HCT116 (cell line): Measurements from ENCODE around the gene AQP1.

Experiments used
- EZH2 ChIP-seq: fragments of 200-600 bp; sonication (generic); IDR thresholded peaks from 2 replicates; pipeline ENCODE4 v1.6.1; 2017; ENCODE audit warnings: antibody characterized with exemption, mixed run types
- EZH2phosphoT487 ChIP-seq: fragments of 200-600 bp; IDR thresholded peaks from 2 replicates; pipeline ENCODE4 v1.6.1; 2018; ENCODE audit warnings: antibody characterized with exemption, borderline replicate concordance
- POLR2A ChIP-seq: IDR thresholded peaks from 2 replicates; pipeline ENCODE4 v1.7.0; 2011; ENCODE audit warnings: borderline replicate concordance; ENCODE audit not compliant: insufficient read depth, insufficient read length; ENCODE audit errors: extremely low read depth
- SRF ChIP-seq: IDR thresholded peaks from 2 replicates; pipeline ENCODE4 v1.6.1; 2012; ENCODE audit warnings: low read depth
- TF ChIP-seq, protein P1 (sequence below), 3 experiments: fragments of 200-600 bp in 1 of 3; sonication (generic) in 1 of 3; IDR thresholded peaks in 2 of 3; conservative IDR thresholded peaks in 1 of 3; 2 replicates each; pipeline ENCODE4 v1.5.1; 2012 to 2017; ENCODE audit warnings: low read depth in 2 of 3, low read length in 2 of 3, antibody characterized with exemption in 1 of 3, borderline replicate concordance in 1 of 3, control low read depth in 1 of 3, mild to moderate bottlenecking in 1 of 3, mixed read lengths in 1 of 3, mixed run types in 1 of 3, moderate library complexity in 1 of 3; ENCODE audit not compliant: insufficient read depth in 1 of 3
- TF ChIP-seq, protein P2 (sequence below): IDR thresholded peaks from 2 replicates; pipeline ENCODE4 v1.6.1; 2012; ENCODE audit warnings: low read depth
- TF ChIP-seq, protein P3 (sequence below): IDR thresholded peaks from 2 replicates; pipeline ENCODE4 v1.6.1; 2012

DNA sequence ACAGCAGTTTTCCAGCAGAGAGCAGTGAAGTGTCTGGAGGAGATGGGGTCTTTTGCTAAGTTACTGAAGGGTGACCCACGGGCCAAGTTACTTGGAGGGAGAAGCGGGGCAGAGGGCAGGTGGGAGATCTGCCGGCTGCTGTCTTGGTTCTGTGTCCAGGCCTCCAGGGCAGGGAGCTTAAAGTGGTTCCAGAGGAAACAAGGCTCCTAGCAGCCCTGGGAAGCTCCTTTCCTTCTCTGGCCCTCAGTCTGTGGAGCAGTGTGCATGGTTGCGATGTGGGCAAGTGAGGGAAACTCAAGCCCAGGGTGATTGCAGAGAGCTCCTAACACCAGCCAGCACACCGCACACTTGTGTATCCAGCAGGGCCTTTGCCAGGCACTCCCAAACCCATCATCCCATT, 58.4 kb downstream of the AQP1 start:
- TF ChIP-seq POLR2A (no peak), SRF (no peak), EZH2phosphoT487 (no peak), EZH2 (no peak)
- TF ChIP-seq, protein P1, sequence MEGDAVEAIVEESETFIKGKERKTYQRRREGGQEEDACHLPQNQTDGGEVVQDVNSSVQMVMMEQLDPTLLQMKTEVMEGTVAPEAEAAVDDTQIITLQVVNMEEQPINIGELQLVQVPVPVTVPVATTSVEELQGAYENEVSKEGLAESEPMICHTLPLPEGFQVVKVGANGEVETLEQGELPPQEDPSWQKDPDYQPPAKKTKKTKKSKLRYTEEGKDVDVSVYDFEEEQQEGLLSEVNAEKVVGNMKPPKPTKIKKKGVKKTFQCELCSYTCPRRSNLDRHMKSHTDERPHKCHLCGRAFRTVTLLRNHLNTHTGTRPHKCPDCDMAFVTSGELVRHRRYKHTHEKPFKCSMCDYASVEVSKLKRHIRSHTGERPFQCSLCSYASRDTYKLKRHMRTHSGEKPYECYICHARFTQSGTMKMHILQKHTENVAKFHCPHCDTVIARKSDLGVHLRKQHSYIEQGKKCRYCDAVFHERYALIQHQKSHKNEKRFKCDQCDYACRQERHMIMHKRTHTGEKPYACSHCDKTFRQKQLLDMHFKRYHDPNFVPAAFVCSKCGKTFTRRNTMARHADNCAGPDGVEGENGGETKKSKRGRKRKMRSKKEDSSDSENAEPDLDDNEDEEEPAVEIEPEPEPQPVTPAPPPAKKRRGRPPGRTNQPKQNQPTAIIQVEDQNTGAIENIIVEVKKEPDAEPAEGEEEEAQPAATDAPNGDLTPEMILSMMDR (IDR thresholded peaks at IDR 0.05 in 2 of 3, conservative IDR thresholded peaks at IDR 0.05 in 1 of 3; ENCODE audit: borderline replicate concordance in 1 of 3, insufficient read depth in 1 of 3, low read depth in 2 of 3, low read length in 2 of 3) = no peak
- TF ChIP-seq, protein P2, sequence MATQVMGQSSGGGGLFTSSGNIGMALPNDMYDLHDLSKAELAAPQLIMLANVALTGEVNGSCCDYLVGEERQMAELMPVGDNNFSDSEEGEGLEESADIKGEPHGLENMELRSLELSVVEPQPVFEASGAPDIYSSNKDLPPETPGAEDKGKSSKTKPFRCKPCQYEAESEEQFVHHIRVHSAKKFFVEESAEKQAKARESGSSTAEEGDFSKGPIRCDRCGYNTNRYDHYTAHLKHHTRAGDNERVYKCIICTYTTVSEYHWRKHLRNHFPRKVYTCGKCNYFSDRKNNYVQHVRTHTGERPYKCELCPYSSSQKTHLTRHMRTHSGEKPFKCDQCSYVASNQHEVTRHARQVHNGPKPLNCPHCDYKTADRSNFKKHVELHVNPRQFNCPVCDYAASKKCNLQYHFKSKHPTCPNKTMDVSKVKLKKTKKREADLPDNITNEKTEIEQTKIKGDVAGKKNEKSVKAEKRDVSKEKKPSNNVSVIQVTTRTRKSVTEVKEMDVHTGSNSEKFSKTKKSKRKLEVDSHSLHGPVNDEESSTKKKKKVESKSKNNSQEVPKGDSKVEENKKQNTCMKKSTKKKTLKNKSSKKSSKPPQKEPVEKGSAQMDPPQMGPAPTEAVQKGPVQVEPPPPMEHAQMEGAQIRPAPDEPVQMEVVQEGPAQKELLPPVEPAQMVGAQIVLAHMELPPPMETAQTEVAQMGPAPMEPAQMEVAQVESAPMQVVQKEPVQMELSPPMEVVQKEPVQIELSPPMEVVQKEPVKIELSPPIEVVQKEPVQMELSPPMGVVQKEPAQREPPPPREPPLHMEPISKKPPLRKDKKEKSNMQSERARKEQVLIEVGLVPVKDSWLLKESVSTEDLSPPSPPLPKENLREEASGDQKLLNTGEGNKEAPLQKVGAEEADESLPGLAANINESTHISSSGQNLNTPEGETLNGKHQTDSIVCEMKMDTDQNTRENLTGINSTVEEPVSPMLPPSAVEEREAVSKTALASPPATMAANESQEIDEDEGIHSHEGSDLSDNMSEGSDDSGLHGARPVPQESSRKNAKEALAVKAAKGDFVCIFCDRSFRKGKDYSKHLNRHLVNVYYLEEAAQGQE = no peak
- TF ChIP-seq, protein P3, sequence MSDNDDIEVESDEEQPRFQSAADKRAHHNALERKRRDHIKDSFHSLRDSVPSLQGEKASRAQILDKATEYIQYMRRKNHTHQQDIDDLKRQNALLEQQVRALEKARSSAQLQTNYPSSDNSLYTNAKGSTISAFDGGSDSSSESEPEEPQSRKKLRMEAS = no peak
